GM21723 (cell line): ENCODE data around the gene AOX1.

Experiments
- ATAC-seq: cut with Tn5 transposase; IDR thresholded peaks from one replicate; pipeline ENCODE4 v1.9.1; 2021; ENCODE audit warnings: mild to moderate bottlenecking, moderate library complexity; ENCODE audit not compliant: unreplicated experiment

The AOX1 gene

GRCh38 chr2:200600549-200601225, 14.9 kb downstream of the AOX1 start:
- no peak for ATAC-seq

DNA sequence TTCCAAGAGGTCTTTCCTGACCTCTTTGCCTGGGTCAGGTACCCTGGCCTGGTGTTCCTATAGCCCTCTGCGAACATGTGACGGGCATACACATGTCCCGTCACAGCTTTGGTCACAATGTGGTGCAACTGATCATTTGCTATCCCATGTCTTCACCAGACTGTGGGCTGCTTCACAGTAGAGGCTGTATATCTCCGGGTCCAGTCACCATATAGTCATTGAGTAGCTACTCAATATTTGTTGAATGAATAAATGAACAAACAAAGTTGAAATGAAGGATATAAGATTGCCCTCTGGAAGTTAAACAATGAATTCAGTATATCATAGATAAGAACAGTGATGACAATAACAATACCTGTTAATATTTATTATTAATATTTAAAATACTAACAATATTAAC, 16.8 kb downstream of the AOX1 start:
- ATAC-seq = no peak

GRCh38 chr2:200603972-200604371, 18.2 kb downstream of the AOX1 start:
- no peak for ATAC-seq

GRCh38 chr2:200604571-200605255, 18.9 kb downstream of the AOX1 start:
- no peak for ATAC-seq

- ATAC-seq = no peak
Observed at GRCh38 chr2:200608341-200609027, 22.7 kb downstream of the AOX1 start.

DNA sequence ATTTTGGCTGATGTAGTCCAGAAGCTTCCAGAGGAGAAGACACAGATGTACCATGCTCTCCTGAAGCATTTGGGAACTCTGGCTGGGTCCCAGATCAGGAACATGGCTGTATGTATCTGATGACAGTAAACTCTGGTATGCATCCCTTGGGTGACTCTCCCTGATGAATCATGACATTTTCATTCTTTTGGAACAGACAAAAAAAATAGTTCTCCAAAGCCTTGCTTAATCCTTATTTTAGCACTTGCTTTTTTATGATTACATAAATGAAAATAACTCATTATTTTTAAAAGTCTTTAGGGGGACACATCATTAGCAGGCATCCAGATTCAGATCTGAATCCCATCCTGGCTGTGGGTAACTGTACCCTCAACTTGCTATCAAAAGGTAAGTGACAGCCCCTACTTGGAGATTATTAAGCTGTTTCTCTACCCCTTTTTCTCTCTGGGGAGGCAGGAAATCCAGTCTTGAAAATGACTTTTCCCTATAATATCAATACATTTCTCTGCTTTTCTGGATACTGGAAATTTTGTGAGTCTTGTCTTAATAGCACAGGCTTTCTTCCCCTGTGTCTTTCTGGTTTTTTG, 23.3 kb downstream of the AOX1 start:
- ATAC-seq = no peak

DNA sequence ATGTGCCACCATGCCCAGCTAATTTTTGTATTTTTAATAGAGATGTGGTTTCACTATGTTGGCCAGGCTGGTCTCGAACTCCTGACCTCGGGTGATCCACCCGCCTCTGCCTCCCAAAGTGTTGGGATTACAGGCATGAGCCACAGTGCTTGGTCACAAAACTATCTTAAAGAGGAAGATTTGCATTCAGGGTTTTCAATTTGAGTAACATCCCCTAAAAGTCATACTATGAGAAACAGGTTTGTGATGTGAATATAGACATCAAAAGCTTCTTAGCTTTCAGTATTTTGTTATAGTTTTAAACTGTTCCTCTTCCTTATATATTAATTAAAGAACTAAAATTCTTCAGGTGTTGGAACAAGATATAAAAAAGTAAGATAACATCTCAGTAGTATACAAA, 24.4 kb downstream of the AOX1 start:
- peak; percentile 63 for ATAC-seq

DNA sequence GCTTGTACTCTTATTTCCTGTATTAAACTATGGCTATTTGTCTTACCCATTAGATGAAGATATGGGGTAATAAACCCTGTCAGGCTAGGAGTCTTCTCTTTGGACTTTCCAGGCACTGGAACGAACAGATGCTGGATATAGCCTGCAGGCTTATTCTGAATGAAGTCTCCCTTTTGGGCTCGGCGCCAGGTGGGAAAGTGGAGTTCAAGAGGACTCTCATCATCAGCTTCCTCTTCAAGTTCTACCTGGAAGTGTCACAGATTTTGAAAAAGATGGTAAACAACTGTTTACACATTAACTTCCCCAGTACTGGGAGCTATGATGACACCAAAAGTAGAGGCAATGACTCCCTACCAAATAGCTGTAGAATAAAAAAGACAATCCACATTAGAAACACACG, 27.9 kb downstream of the AOX1 start:
- no peak for ATAC-seq

- ATAC-seq = no peak
Observed at GRCh38 chr2:200614249-200614648, 28.4 kb downstream of the AOX1 start.

DNA sequence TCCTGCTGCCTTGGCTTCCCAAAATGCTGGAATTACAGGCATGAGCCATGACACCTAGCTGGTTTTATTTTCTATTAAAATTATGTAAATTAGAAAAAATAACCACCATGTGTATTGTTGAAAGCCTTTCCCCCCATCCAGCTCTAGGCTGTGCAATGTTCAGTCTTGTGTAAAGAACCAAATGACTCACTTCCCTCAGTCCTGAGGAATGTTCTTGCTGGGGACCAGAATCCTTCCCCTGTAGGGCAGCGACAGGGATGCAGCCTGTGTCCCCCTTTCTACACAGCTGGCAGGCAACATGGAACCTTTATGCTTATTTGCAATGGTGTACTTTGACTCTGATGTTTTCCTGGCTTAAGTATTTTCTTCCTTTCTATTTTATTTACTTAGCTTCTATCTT, 29.4 kb downstream of the AOX1 start:
- no peak for ATAC-seq

- ATAC-seq = no peak
Observed at GRCh38 chr2:200616193-200616592, 30.4 kb downstream of the AOX1 start.

GRCh38 chr2:200616656-200617055, 30.8 kb downstream of the AOX1 start:
- no peak for ATAC-seq

DNA sequence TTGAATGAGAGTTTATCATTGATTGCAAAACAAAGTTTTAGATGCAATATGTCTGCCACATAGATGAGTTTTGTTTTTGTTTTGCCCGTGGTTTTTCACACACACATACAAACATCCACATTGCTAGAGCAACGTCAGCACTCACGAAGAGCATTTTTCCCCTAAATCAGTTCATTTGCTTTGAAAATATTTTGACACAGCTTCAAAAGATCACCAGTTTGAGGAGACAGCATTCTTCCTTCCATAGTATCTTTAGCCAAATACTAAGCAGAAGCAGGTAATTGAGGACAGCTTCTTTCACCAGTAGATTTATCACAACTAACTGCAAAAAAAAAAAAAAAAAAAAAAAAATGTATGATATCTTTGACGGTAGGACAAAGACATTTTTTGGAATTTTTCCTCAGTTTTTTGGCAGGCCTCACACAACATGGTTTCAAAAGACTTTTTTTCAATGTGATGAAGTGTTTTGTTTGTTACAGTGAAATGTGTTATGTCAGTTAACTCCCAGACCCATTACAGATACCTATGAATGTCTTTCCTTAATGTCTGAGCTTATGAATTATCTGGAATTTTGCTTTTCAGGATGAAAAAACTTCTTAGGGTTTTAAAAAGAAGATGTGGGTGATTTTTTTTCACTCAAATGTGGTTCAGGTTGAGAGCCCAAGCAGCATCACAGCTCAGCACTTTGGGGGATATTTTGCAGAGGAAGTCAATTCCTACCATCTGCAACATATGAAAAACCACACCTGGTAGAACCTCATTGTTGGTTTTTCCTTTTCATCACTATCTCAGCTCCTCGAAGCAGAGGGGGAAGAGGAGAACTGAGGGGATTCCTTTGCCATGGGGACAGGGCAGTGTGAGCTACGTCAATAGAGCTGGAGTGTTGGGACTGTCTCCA, 31.6 kb downstream of the AOX1 start:
- ATAC-seq = no peak

DNA sequence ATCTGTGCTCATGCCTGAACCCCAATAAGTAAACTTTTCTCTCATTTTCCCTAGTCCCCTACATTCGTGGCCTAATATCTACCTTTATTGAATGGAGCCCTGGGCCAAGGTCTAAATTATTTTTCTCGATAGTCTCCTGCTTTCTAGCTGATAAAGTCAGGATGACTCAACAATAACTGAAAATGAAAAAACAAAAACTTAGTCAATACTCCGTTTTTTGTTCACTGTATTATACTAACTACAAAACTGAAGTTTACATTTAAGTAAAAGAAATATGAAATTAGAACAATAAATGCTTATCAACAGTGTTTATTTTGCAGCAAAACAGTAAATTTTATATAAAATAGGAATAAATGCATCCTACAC, 32.2 kb downstream of the AOX1 start:
- no peak for ATAC-seq

DNA sequence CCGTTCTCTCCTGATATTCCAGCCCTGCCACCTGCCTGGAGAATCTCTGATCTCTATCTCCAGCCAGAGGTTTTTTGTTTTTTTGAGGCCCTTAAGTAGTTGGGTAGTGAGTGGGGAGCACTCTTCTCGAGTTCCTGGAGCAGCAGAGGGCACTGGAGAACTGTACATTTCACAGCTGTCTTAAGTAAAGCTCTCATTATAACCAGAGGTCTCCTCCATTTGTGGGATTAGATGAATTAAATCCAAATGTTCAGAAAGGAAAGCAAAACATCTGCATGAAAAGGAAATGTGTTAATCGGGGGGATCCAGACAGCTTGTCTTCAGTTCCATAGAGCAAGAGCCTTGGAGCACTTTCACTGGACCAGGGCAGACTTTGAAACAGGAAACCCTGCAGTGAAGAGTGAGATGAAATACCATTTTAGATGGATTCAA, 32.8 kb downstream of the AOX1 start:
- no peak for ATAC-seq

DNA sequence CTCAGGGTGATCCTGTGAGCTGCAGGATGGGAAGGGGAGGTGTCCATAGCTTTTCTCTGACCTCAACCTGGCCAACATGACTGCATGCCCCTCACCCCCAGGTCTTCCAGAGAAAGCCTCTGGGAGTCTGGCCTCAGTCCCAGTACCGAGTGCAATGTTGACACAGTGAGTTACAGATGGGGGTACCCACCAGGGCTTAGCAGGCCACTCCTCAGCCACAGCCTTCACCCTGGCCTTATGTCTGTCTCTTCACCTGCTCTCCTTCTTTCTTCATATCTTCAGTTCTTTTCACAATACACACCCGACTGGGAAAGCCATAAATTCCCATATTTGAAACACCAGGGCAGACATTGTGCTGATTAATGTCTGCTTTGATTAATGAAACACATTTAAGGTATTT, 33.5 kb downstream of the AOX1 start:
- ATAC-seq = no peak

DNA sequence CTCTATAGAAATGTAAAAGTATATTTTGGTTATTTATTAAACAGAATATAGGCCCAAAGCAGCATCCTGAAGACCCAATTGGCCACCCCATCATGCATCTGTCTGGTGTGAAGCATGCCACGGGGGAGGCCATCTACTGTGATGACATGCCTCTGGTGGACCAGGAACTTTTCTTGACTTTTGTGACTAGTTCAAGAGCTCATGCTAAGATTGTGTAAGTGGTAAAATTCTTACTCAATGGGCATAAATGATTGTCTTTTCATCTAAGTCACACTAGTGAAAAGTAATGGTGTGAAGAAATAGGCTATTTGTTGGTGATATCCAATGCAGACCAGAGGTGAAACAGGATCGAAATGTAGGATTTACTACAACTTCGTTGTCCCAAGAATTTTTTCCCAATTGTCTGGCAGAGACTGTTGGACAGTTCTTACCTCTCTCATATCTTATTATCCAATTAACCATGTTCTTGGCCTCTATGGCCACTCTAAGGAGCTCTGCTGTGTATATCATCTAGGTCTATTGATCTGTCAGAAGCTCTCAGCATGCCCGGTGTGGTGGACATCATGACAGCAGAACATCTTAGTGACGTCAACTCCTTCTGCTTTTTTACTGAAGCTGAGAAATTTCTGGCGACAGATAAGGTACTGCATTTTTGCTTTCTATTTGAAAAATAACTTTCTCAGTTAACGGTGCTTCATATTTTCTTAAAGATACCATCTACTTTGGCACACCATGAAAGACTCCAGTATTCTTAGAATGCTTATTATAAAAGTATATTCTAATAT, 35.0 kb downstream of the AOX1 start:
- no peak for ATAC-seq

DNA sequence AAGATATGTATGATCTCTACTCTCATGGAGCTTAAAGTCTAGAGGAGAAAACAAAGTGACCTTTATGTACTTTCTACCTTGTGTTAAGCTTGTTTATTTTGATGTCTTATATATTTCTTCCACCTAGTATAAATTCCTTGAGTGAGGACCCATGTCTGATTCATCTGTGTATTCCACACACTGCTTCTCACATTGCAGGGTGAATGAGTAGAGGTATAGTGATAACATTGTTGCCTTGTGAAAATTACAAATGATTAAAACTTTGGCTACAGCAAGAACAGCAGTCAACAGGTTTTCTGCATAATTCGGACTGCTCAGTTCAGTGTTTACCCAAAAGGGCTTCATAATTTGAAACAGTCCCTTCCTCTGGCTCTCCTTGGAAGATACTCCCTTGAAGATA, 36.3 kb downstream of the AOX1 start:
- ATAC-seq = no peak

GRCh38 chr2:200624026-200624425, 38.2 kb downstream of the AOX1 start:
- ATAC-seq = no peak

DNA sequence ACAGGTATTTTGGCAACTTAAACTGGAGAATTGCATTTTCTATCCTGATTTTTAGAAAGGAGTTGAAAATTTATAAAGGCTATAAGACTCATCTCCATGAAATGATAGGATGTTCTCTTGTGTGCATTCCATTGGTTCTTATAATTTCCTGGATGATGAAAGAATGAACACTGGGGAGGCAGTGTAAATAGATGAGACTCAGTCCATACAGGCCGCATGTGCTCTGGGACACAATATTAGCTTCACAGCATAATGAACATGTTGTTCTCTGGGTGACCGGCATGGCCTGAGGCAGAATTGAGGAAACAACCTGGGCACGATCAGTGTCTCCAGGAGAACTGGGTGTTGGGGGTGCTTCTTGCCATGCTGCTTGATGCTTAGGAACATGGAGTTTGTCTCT, 38.8 kb downstream of the AOX1 start:
- no peak for ATAC-seq
